GM06990 (cell line): Measurements from ENCODE around the gene TMEM38B.
"Not testable (repeated sequence)": the region's sequence is repeated elsewhere in the genome, so short reads cannot be mapped to it uniquely, and the experiment has no call there.

Source experiments
- DNase-seq: peaks from one replicate; pipeline ENCODE4 v3.0.0-alpha.2; 2011; ENCODE audit not compliant: insufficient read length; ENCODE audit errors: extremely low read depth
- H3K27me3 ChIP-seq: replicated peaks from 2 replicates; pipeline ENCODE4 v1.6.0; 2011; ENCODE audit warnings: low read length; ENCODE audit not compliant: control insufficient read depth, insufficient read depth
- H3K36me3 ChIP-seq: 2 replicates; pipeline ENCODE4 v1.5.1; 2011; ENCODE audit warnings: low read length; ENCODE audit not compliant: control insufficient read depth, insufficient read depth
- H3K4me3 ChIP-seq: replicated peaks from 2 replicates; pipeline ENCODE4 v1.5.1; 2011; ENCODE audit warnings: low read depth, mild to moderate bottlenecking, control low read depth, low read length
- CTCF ChIP-seq: IDR thresholded peaks from 2 replicates; pipeline ENCODE4 v1.5.1; 2011; ENCODE audit warnings: low read length, control low read depth, mild to moderate bottlenecking, inconsistent platforms; ENCODE audit not compliant: insufficient read depth, poor library complexity, severe bottlenecking

The TMEM38B gene

GRCh38 chr9:105696219-105696793, 2.0 kb downstream of the TMEM38B start:
- no peaks in the 10 kb centered on the region for H3K27me3 ChIP-seq
- no peak overlapping the region for H3K4me3 ChIP-seq
- no peak for TF ChIP-seq CTCF
- H3K36me3 ChIP-seq = no peaks in the 10 kb centered on the region
- no peak for DNase-seq

GRCh38 chr9:105697871-105698270, 3.5 kb downstream of the TMEM38B start:
- Histone ChIP-seq H3K4me3 (no peak overlapping the region), H3K27me3 (no peaks in the 10 kb centered on the region), H3K36me3 (no peaks in the 10 kb centered on the region)
- no peak for TF ChIP-seq CTCF
- no peak for DNase-seq

GRCh38 chr9:105698348-105698870, 4.1 kb downstream of the TMEM38B start:
- DNase-seq = no peak
- TF ChIP-seq CTCF = no peak
- no peak overlapping the region for H3K4me3 ChIP-seq
- no peaks in the 10 kb centered on the region for H3K27me3 ChIP-seq
- no peaks in the 10 kb centered on the region for H3K36me3 ChIP-seq

- Histone ChIP-seq H3K27me3 (no peaks in the 10 kb centered on the region), H3K36me3 (no peaks in the 10 kb centered on the region), H3K4me3 (no peak overlapping the region)
- DNase-seq = no peak
- TF ChIP-seq CTCF = no peak
Measured at GRCh38 chr9:105700668-105701067, 6.3 kb downstream of the TMEM38B start.

GRCh38 chr9:105701145-105701544, 6.8 kb downstream of the TMEM38B start:
- no peak for TF ChIP-seq CTCF
- Histone ChIP-seq H3K4me3 (no peak overlapping the region), H3K36me3 (no peaks in the 10 kb centered on the region), H3K27me3 (no peaks in the 10 kb centered on the region)
- DNase-seq = no peak

GRCh38 chr9:105702207-105702606, 7.9 kb downstream of the TMEM38B start:
- Histone ChIP-seq H3K27me3 (no peaks in the 10 kb centered on the region), H3K36me3 (no peaks in the 10 kb centered on the region), H3K4me3 (no peak overlapping the region)
- no peak for DNase-seq
- no peak for TF ChIP-seq CTCF

GRCh38 chr9:105703638-105704037, 9.3 kb downstream of the TMEM38B start:
- not testable (repeated sequence) for H3K27me3 ChIP-seq, H3K36me3 ChIP-seq, DNase-seq, H3K4me3 ChIP-seq
